GM19397 (cell line): ENCODE results near the gene PARD3.
"Not testable (repeated sequence)": the region's sequence is repeated elsewhere in the genome, so short reads cannot be mapped to it uniquely, and the experiment has no call there.

Experiments
- ATAC-seq: cut with Tn5 transposase; IDR thresholded peaks from one replicate; pipeline ENCODE4 v1.9.1; 2021; ENCODE audit warnings: mild to moderate bottlenecking, moderate library complexity; ENCODE audit not compliant: unreplicated experiment

The PARD3 gene

GRCh38 chr10:34745244-34745643 lies 69.9 kb downstream of the PARD3 start:
- no peak for ATAC-seq

GRCh38 chr10:34744590-34744989 lies 70.5 kb downstream of the PARD3 start:
- no peak for ATAC-seq

GRCh38 chr10:34743814-34744213 lies 71.3 kb downstream of the PARD3 start:
- no peak for ATAC-seq

GRCh38 chr10:34742456-34742855 lies 72.6 kb downstream of the PARD3 start:
- ATAC-seq: no peak

GRCh38 chr10:34741087-34741486 lies 74.0 kb downstream of the PARD3 start:
- not testable (repeated sequence) for ATAC-seq

- ATAC-seq: no peak
These were observed 74.8 kb downstream of the PARD3 start for GRCh38 chr10:34740321-34740720.

GRCh38 chr10:34739915-34740314 lies 75.2 kb downstream of the PARD3 start:
- no peak for ATAC-seq

- ATAC-seq: no peak
These were observed 77.3 kb downstream of the PARD3 start for GRCh38 chr10:34737772-34738169.

- ATAC-seq: no peak
These were observed 77.9 kb downstream of the PARD3 start for GRCh38 chr10:34736976-34737771.

GRCh38 chr10:34734918-34735317 lies 80.2 kb downstream of the PARD3 start:
- ATAC-seq: no peak

- no peak for ATAC-seq
These were observed 82.2 kb downstream of the PARD3 start for GRCh38 chr10:34732926-34733325.

GRCh38 chr10:34731885-34732701 lies 83.0 kb downstream of the PARD3 start:
- ATAC-seq: no peak

GRCh38 chr10:34731213-34731612 lies 83.9 kb downstream of the PARD3 start:
- ATAC-seq: no peak

- ATAC-seq: no peak
These were observed 84.4 kb downstream of the PARD3 start for GRCh38 chr10:34730726-34731125.

GRCh38 chr10:34729619-34730018 lies 85.5 kb downstream of the PARD3 start:
- no peak for ATAC-seq

GRCh38 chr10:34728361-34728760 lies 86.7 kb downstream of the PARD3 start:
- no peak for ATAC-seq

- ATAC-seq: no peak
These were observed 87.5 kb downstream of the PARD3 start for GRCh38 chr10:34727595-34728033.

- no peak for ATAC-seq
These were observed 88.2 kb downstream of the PARD3 start for GRCh38 chr10:34726862-34727261.

- ATAC-seq: peak; percentile 61
These were observed 91.3 kb downstream of the PARD3 start for GRCh38 chr10:34723750-34724149.

GRCh38 chr10:34722404-34722803 lies 92.7 kb downstream of the PARD3 start:
- no peak for ATAC-seq

GRCh38 chr10:34721208-34721840 lies 93.8 kb downstream of the PARD3 start:
- no peak for ATAC-seq

GRCh38 chr10:34719746-34720145 lies 95.3 kb downstream of the PARD3 start:
- no peak for ATAC-seq
